GM12878 (cell line): ENCODE results near the gene CCDC106. TPM values are rescaled to one million over a fixed set of nuclear protein-coding genes. Genes with fewer than 3 reads are reported as not detected.

ENCODE experiments used
- ATAC-seq: fragments of 200-7000 bp; cut with Tn5 transposase; 3 replicates; pipeline ENCODE4 v1.9.1; 2020; ENCODE audit warnings: mild to moderate bottlenecking, moderate library complexity
- BruUV-seq: library from RNA; stranded (reverse); fragments of 400-500 nt; replicated peaks from 2 replicates; lab custom pipeline; 2021; lab: Mats Ljungman, UMichigan
- CTCF ChIA-PET: fragments of 300-600 bp; sonication (Branson Sonifier 250); formaldehyde crosslinking; extraction: SDS; loops from one replicate; lab custom pipeline; 2021; ENCODE audit warnings: inconsistent platforms; lab: Yijun Ruan, JAX
- POLR2A ChIA-PET: fragments of 350-600 bp; formaldehyde crosslinking; extraction: SDS; loops from one replicate; lab custom pipeline; 2021; ENCODE audit warnings: inconsistent platforms; lab: Charles Lee
- RAD21 ChIA-PET: fragments of 300-600 bp; sonication (Branson Sonifier 250); formaldehyde crosslinking; loops from one replicate; lab custom pipeline; 2023; ENCODE audit warnings: antibody characterized with exemption; ENCODE audit not compliant: unreplicated experiment; lab: Charles Lee
- SMC1A ChIA-PET: fragments of 300-600 bp; sonication (Branson Sonifier 250); formaldehyde crosslinking; loops from one replicate; lab custom pipeline; 2023; ENCODE audit not compliant: unreplicated experiment, uncharacterized antibody; lab: Charles Lee
- DNase-seq: peaks from one replicate; pipeline ENCODE4 v3.0.0-alpha.2; 2011; ENCODE audit warnings: low read depth, low spot score
- FAIRE-seq: peaks from 3 replicates; lab custom pipeline; 2011; peaks lifted over from hg19 to GRCh38; lab: Jason Lieb, UNC
- H2AFZ ChIP-seq: 2 replicates; pipeline ENCODE4 v1.6.0; 2011; ENCODE audit warnings: low read depth, low read length, control low read depth; ENCODE audit not compliant: control insufficient read depth
- H3K27ac ChIP-seq: 2 replicates; pipeline ENCODE4 v1.5.1; 2011; ENCODE audit warnings: control low read depth; ENCODE audit not compliant: control insufficient read depth, insufficient read depth
- H3K27me3 ChIP-seq, 2 experiments: replicated peaks in 1 of 2; 2 replicates each; pipeline versions ENCODE4 v1.6.0 to v1.6.1; 2011; ENCODE audit warnings: low read length in 1 of 2; ENCODE audit not compliant: control insufficient read depth in 2 of 2, insufficient read depth in 2 of 2
- H3K36me3 ChIP-seq, 2 experiments: 2 replicates each; pipeline ENCODE4 v1.5.1; 2011; ENCODE audit warnings: low read length in 1 of 2; ENCODE audit not compliant: control insufficient read depth in 2 of 2, insufficient read depth in 2 of 2
- H3K4me1 ChIP-seq: 2 replicates; pipeline ENCODE4 v1.6.1; 2011; ENCODE audit warnings: mild to moderate bottlenecking, low read length, moderate library complexity, mixed read lengths; ENCODE audit not compliant: control insufficient read depth, insufficient read depth
- H3K4me2 ChIP-seq: 2 replicates; pipeline ENCODE4 v1.6.0; 2011; ENCODE audit warnings: control low read depth; ENCODE audit not compliant: control insufficient read depth, insufficient read depth
- H3K4me3 ChIP-seq: fragments of 200-600 bp; sonication (generic); 2 replicates; pipeline ENCODE4 v1.5.1; 2016
- H3K79me2 ChIP-seq: 2 replicates; pipeline ENCODE4 v1.6.0; 2011; ENCODE audit warnings: low read length; ENCODE audit not compliant: control insufficient read depth, insufficient read depth
- H3K9ac ChIP-seq: 2 replicates; pipeline ENCODE4 v1.8.0; 2011; ENCODE audit warnings: low read length, control low read depth, mixed read lengths; ENCODE audit not compliant: control insufficient read depth, insufficient read depth
- H3K9me3 ChIP-seq: replicated peaks from 3 replicates; pipeline ENCODE4 v1.5.1; 2011; ENCODE audit warnings: mild to moderate bottlenecking, low read length; ENCODE audit not compliant: control insufficient read depth, insufficient read depth
- H4K20me1 ChIP-seq: 2 replicates; pipeline ENCODE4 v1.6.0; 2011; ENCODE audit not compliant: control insufficient read depth, insufficient read depth
- EED ChIP-seq: sonication (generic); IDR thresholded peaks from 2 replicates; pipeline ENCODE4 v1.6.1; 2016; ENCODE audit warnings: antibody characterized with exemption, low read depth
- EGR1 ChIP-seq, 2 experiments: IDR thresholded peaks; 1 replicate in 1 of 2; 2 replicates in 1 of 2; pipeline ENCODE4 v1.6.1; 2011 to 2012; ENCODE audit warnings: low read depth in 2 of 2, low read length in 2 of 2, borderline replicate concordance in 1 of 2, mild to moderate bottlenecking in 1 of 2, moderate library complexity in 1 of 2
- ETV6 ChIP-seq, 2 experiments: fragments of 450-650 bp in 1 of 2; IDR thresholded peaks in 1 of 2; conservative IDR thresholded peaks in 1 of 2; 2 replicates each; pipeline ENCODE4 v1.6.1; 2014; ENCODE audit warnings: antibody characterized with exemption in 1 of 2, borderline replicate concordance in 1 of 2, low read depth in 1 of 2, mild to moderate bottlenecking in 1 of 2, moderate library complexity in 1 of 2
- HDAC6 ChIP-seq: fragments of 200-600 bp; sonication (generic); IDR thresholded peaks from one replicate; pipeline ENCODE4 v1.8.0; 2017; ENCODE audit warnings: antibody characterized with exemption; ENCODE audit not compliant: unreplicated experiment
- NFIC ChIP-seq: IDR thresholded peaks from 2 replicates; pipeline ENCODE4 v1.6.1; 2012; ENCODE audit warnings: low read depth, mild to moderate bottlenecking, inconsistent platforms, low read length, moderate library complexity
- NFYA ChIP-seq: IDR thresholded peaks from 2 replicates; pipeline ENCODE4 v1.6.1; 2011; ENCODE audit warnings: low read depth, mild to moderate bottlenecking, low read length, improper control_type of control experiment, borderline replicate concordance
- PBX3 ChIP-seq: IDR thresholded peaks from 2 replicates; pipeline ENCODE4 v1.6.1; 2011; ENCODE audit warnings: mild to moderate bottlenecking, low read depth, low read length, moderate library complexity; ENCODE audit not compliant: insufficient replicate concordance
- PKNOX1 ChIP-seq: fragments of 450-650 bp; IDR thresholded peaks from 2 replicates; pipeline ENCODE4 v1.6.1; 2016; ENCODE audit warnings: mild to moderate bottlenecking
- POLR2A ChIP-seq: IDR thresholded peaks from 2 replicates; pipeline ENCODE4 v1.6.1; 2011; ENCODE audit warnings: low read depth, mild to moderate bottlenecking, low read length
- RELA ChIP-seq: fragments of 450-650 bp; IDR thresholded peaks from 2 replicates; pipeline ENCODE4 v1.8.0; 2014; ENCODE audit warnings: borderline replicate concordance; ENCODE audit not compliant: partially characterized antibody
- RUNX3 ChIP-seq: IDR thresholded peaks from 2 replicates; pipeline ENCODE4 v1.6.1; 2012; ENCODE audit warnings: low read length, inconsistent platforms
- SMARCA5 ChIP-seq: fragments of 450-650 bp; IDR thresholded peaks from 2 replicates; pipeline ENCODE4 v1.6.1; 2017; ENCODE audit warnings: mild to moderate bottlenecking
- STAT1 ChIP-seq: fragments of 450-650 bp; conservative IDR thresholded peaks from 2 replicates; pipeline ENCODE4 v1.6.1; 2014; ENCODE audit warnings: antibody characterized with exemption, mild to moderate bottlenecking
- ZNF217 ChIP-seq: fragments of 450-650 bp; IDR thresholded peaks from 2 replicates; pipeline ENCODE4 v1.6.1; 2017; ENCODE audit warnings: antibody characterized with exemption, mild to moderate bottlenecking
- ZNF274 ChIP-seq: IDR thresholded peaks from one replicate; pipeline ENCODE4 v1.8.0; 2011; ENCODE audit not compliant: insufficient read length, insufficient read depth
- WGBS: methylation state at CpG from one replicate; pipeline ENCODE4 v1.1.6; 2016; ENCODE audit warnings: low lambda C conversion rate; ENCODE audit not compliant: insufficient replicate concordance, insufficient coverage; ENCODE audit errors: missing lambda C conversion rate; 5-methylcytosine and 5-hydroxymethylcytosine counted together
- in situ Hi-C: fragments of 300-500 bp; cut with MboI; formaldehyde crosslinking; loops from 9 replicates; pipeline ENCODE4 v1.14.3; 2018; ENCODE audit warnings: mixed read lengths
- intact Hi-C: fragments of 100-400 bp; cut with micrococcal nuclease; formaldehyde crosslinking; loops from one replicate; pipeline ENCODE4 v1.14.2; 2022; ENCODE audit not compliant: unreplicated experiment
- polyA plus RNA-seq, 11 experiments: library from polyadenylated mRNA; depleted of rRNA in 4 of 11; unstranded in 6 of 11; stranded (reverse) in 5 of 11; fragments of >200 nt; fragmentation: Nextera tagmentation in 4 of 11; fragmentation: Illumina TruSeq in 1 of 11; extraction: Ambion mirVana in 4 of 11; extraction: Trizol in 1 of 11; gene quantifications; 1 replicate in 1 of 11; 2 replicates in 10 of 11; pipeline versions ENCODE4 v1.2.1 to v1.2.3, GENCODE V29; 2011 to 2016; ENCODE audit warnings: inconsistent platforms in 2 of 11, missing spikeins in 2 of 11, low read depth in 1 of 11
- total RNA-seq, 4 experiments: library from RNA; depleted of rRNA in 3 of 4; stranded (reverse); fragments of >200 nt in 3 of 4; fragmentation: Illumina TruSeq in 1 of 4; extraction: Trizol in 1 of 4; gene quantifications; 2 replicates each; pipeline versions ENCODE4 v1.2.1 to v1.2.3, GENCODE V29; 2013 to 2021

CCDC106 gene
- total and polyA plus RNA-seq, 10 of the 15 experiments (the other 5 are each of a cell fraction or from before 2014, with no cell fraction given): 0.04 to 35.9 (median 19.8) TPM

GRCh38 chr19:55650126-55650557 is 2.1 kb downstream of the CCDC106 start:
- ChIA-PET RAD21 (interaction anchor here (1.0 to 4.4 kb wide), 2 partner anchors 12 to 17 kb away, joined by 3 to 36 read pairs; no protein-coding TSS in a partner anchor), CTCF (interaction anchor here (0.6 to 4.8 kb wide), 4 partner anchors 12 to 134 kb away, joined by 3 to 28 read pairs (median 6); no protein-coding TSS in a partner anchor), SMC1A (no interaction called here)
- H4K20me1 ChIP-seq: no peaks in the 10 kb centered on the region
- 83% methylated on average over 4 of the region's 4 CpGs for WGBS
- H3K4me1 ChIP-seq: peaks cover 17% of the 10 kb centered on the region
- H2AFZ ChIP-seq: no peak overlapping the region
- H3K9ac ChIP-seq: peak overlapping the region; percentile 22; the same call in 1 of the 2 replicates
- peak overlapping the region; percentile 95; the same call in 1 of the 2 replicates for H3K4me2 ChIP-seq
- intact Hi-C loops (no loop called here), in situ Hi-C loops (loop anchor here (5.0 to 25.0 kb wide), 3 partner anchors 662 to 1513 kb away; partner anchors contain the start of genes CNOT3, LENG9 and ZSCAN5A)
- H3K36me3 ChIP-seq: peaks cover 1 to 2% of the 10 kb centered on the region in 2 experiments; a peak in 2 of 4 replicates
- TF ChIP-seq ZNF217: no peak
- peak; percentile 6 for TF ChIP-seq PBX3
- TF ChIP-seq ETV6 (conservative IDR thresholded peaks at IDR 0.05 in 1 of 2, IDR thresholded peaks at IDR 0.05 in 1 of 2; ENCODE audit: borderline replicate concordance in 1 of 2, low read depth in 1 of 2): no peak
- peak; percentile 25 for TF ChIP-seq RELA
- no peak for TF ChIP-seq NFYA
- TF ChIP-seq PKNOX1: peak; percentile 37; the same call in 1 of the 2 replicates
- peak; percentile 14; the same call in 1 of the 2 replicates for TF ChIP-seq EED
- TF ChIP-seq SMARCA5: no peak
- TF ChIP-seq HDAC6: no peak
- TF ChIP-seq EGR1 (IDR thresholded peaks at IDR 0.05; ENCODE audit: borderline replicate concordance in 1 of 2, low read depth in 2 of 2, low read length in 2 of 2): no peak; a peak in 1 of 3 replicates
- TF ChIP-seq NFIC: no peak
- peak; percentile 47; the same call in 1 of the 2 replicates for TF ChIP-seq POLR2A
- TF ChIP-seq STAT1: no peak
- TF ChIP-seq ZNF274: no peak
- peak; percentile 15; the same call in 1 of the 2 replicates for TF ChIP-seq RUNX3
- TF ChIP-seq, all 136 proteins: peak for 6
- ATAC-seq: no peak
- FAIRE-seq: no peak
- H3K4me3 ChIP-seq: no peak overlapping the region; the same call in 1 of the 2 replicates
- BruUV-seq: no TSS peak
- peak overlapping the region; percentile 46; the same call in 1 of the 2 replicates for H3K27ac ChIP-seq
- H3K9me3 ChIP-seq: no peaks in the 10 kb centered on the region
- H3K79me2 ChIP-seq: peaks cover 34% of the 10 kb centered on the region
- H3K27me3 ChIP-seq: no peaks in the 10 kb centered on the region
- DNase-seq: no peak
- POLR2A ChIA-PET: interaction anchor here (0.6 to 1.3 kb wide), 4 partner anchors 8 to 50 kb away, joined by 3 to 6 read pairs (median 4); partner anchors contain the start of genes ZNF524 and ZNF784
